ENCODE results near the gene NDUFAF4.

GRCh38 chr6:96841345-96841744, 56.3 kb downstream of the NDUFAF4 start:
- no peak for TF ChIP-seq EZH2 (IDR thresholded peaks at IDR 0.05; ENCODE audit: insufficient read depth, poor library complexity, severe bottlenecking)
- TF ChIP-seq EZH2phosphoT487 (IDR thresholded peaks at IDR 0.05; ENCODE audit: insufficient read depth, low read depth): no peak

Data from GM23248 (cell line).